AG10803 (cell line): ENCODE data around the gene RGS19.

Experiments
- DNase-seq: peaks from one replicate; pipeline ENCODE4 v3.0.0; 2010; ENCODE audit warnings: low read depth
- H3K4me3 ChIP-seq: 2 replicates; pipeline ENCODE4 v1.5.1; 2011; ENCODE audit warnings: mild to moderate bottlenecking, low read length, control low read depth
- CTCF ChIP-seq: conservative IDR thresholded peaks from 2 replicates; pipeline ENCODE4 v1.5.1; 2011; ENCODE audit warnings: mild to moderate bottlenecking, low read length, control low read depth, inconsistent platforms

RGS19 gene

DNA sequence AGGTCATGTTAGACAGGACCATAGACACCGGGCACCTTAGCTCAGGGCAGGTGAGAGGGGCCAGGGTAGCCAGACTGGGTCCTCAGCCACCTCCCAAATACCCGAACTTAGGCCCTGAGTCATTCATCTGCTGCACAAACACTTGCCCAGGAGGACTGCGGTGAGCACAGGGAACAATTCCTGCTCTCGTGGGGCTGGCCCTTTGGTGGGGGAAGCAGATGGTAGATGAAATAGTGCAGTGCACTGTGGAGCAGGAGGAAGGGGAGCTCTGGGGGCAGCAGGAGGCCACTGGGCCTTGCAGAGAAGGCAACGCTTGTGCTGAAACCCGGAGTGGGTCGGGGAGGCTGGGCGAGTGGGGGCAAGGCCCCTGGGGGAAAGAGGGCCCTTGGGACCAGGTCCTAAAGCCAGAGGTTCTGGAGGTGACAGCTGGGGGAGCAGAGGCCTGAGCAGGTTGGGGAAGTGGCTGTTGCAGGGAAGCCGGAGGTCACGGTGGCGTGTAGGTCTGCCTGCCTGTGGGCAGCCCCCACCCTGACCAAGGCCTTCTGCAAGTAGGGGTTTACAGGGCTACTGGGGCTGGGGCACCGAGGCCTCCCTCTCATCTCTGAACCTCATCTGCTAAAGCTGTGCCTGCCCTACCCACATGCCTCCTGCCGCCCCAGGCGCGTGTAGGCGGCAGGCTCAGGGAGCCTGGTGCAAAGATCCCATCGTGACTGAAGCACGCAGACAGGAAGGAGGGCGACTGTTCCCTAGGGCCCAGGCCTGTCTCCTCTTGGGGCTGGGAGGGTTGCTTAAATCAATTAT lies 32.7 kb upstream of the RGS19 start:
- no peak for TF ChIP-seq CTCF
- H3K4me3 ChIP-seq, result no peak overlapping the region
- DNase-seq, result no peak

- TF ChIP-seq CTCF, result no peak
- DNase-seq, result no peak
- H3K4me3 ChIP-seq, result no peak overlapping the region
These were observed 31.2 kb upstream of the RGS19 start for GRCh38 chr20:64110411-64111068.

GRCh38 chr20:64109831-64110391 lies 30.6 kb upstream of the RGS19 start:
- H3K4me3 ChIP-seq, result no peak overlapping the region
- no peak for DNase-seq
- no peak for TF ChIP-seq CTCF

DNA sequence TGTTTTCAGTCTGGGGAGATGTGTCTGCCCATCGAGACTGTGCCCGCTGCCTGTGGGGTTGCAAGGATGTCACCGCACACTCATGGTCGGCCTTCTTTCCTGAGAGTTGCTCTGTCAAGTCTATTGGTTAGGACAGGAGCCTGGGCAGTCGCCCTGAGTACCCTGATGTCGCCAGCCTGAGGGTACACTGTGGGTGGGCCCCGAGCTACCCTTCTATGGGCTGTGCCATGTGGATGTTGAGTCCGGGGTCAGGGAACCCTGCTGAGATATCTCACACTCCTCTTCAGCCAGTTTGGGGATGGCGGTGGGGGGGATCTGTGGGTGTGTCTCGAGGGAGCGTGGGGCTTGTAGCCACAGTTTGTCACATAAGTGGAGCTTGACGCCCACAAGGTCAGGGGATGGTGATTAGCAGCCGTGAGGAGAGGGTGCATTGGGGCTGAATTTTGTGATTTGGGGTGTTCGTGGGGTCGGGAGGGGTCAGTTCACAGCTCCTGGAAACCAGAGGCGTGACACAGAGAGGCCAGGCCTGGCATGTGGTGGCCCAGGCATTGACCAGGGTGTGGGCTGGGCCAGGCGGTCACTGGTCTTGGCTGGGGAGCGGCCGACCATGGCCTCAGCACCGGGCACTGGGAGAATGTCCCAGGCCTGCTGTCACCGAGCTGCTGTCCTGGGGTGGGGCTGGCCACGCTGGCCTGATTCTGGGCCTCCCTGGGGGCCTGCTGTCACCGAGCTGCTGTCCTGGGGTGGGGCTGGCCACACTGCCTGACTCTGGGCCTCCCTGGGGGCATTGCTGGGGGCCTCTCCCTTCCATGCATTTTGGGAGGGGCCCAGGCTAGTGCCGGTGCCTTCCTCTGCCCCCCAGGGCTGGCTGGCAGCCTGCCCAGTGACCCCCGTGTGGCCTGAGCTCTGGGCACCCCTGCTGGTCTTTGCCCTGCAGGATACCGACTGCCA lies 29.7 kb upstream of the RGS19 start:
- no peak overlapping the region for H3K4me3 ChIP-seq
- DNase-seq, result no peak
- no peak for TF ChIP-seq CTCF

DNA sequence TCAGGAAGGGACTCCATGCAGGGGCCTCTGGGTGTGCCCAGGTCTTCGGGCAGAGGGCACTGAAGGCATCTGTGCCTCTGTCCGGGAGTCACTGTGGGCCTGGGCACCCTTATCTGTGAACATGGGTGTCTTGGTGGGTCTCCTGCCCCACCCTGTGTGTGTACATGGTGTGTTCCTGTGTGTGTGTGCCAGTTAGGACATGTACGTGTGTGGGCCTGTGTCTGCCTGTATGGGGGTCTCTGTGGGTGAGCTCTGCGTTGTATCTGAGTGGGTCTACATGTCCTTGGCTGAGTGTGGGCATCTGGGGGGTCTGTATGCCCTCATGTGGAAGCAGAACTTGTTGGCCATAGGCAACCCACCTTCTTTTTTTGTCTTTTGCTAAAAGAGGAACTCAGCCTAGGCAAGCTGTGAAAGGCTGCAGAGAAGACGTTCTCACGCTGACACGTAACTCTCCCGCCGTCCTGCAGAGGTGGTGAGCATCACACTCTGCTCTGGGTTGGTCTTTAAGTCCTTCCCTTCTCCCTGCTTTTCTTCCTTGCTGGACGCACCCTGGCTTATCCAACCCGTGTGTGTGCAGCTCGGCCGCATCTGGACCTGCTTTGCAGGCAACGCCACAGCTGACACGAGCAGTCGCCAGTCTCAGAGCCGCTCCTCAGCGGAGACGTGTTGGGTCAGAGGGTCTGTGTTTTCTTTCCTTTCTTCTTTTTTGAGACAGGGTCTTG lies 28.6 kb upstream of the RGS19 start:
- TF ChIP-seq CTCF, result no peak
- H3K4me3 ChIP-seq, result no peak overlapping the region
- no peak for DNase-seq

DNA sequence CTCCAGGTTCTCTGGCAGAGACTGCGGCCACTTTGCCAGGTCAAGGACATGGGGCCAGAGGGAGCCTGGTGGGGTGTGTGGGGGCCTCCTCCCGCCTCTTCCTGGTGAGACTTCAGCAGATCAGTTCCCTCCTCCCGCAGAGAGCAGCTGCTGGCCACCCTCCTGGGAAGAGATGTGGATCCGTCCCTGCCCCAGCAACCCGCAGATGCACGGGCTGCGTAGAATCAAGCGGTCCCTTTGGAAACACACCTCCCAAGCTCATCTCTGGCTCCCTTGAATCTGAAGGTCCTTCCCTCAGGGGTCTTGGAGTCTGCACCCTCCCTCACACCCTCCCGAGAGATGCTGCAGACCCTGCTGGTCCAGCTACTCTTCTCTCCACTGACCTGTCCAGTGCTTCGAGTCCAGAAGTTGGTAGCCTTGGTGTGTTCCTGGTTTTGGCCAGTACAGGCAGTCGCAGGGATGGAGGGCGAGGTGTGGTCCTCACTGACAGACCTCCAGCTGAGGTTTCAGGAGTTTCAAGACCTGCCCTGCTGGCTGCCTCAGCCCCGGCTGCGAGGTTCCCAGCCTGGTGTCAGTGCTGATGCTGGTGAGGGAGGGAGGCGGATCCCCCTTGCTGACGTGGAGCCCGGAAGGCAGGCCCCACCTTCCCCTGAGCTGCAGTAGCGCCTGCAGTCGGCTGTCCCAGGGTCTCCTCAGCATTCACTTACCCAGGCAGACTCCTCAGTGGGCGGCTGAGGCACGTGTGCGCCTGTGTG lies 27.8 kb upstream of the RGS19 start, which contains the start of gene NPBWR2:
TSS of gene NPBWR2 (minus strand) at position 585 of the 755 bp plus-strand sequence. CDS start 734 bp downstream, outside the sequence.
- no peak within 1 kb of the TSS for H3K4me3 ChIP-seq
- no peak for DNase-seq
- TF ChIP-seq CTCF, result no peak
